ENCODE results near the gene RGS7. TPM values are rescaled to one million over a fixed set of nuclear protein-coding genes. Genes with fewer than 3 reads are reported as not detected.
"Not testable (repeated sequence)": the region's sequence is repeated elsewhere in the genome, so short reads cannot be mapped to it uniquely, and the experiment has no call there.

The RGS7 gene
- total RNA-seq, 4 donors from 2014 or later, result 0.47 TPM; not detected in 3

DNA sequence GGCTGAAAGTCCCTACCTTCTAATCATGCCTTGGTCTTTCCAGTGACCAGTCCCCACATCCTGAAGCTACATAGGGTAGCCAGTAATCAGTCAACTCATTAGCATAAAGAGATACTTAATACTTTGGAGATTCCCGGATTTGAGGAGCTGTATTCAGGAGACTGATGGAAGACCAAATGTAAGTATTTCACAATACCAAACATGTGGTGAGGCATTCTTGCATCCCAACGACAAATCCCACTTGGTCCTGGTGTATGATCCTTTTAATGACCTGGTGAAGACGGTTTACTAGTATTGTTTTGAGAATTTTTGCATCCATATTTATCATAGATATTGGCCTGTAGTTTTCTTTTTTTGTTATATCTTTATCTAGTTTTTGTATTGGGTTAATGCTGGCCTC, 40.6 kb downstream of the RGS7 start:
- no peak for ATAC-seq (ENCODE audit: low FRiP score)
- no peak for DNase-seq (ENCODE audit: low spot score)
- TF ChIP-seq, protein P1, sequence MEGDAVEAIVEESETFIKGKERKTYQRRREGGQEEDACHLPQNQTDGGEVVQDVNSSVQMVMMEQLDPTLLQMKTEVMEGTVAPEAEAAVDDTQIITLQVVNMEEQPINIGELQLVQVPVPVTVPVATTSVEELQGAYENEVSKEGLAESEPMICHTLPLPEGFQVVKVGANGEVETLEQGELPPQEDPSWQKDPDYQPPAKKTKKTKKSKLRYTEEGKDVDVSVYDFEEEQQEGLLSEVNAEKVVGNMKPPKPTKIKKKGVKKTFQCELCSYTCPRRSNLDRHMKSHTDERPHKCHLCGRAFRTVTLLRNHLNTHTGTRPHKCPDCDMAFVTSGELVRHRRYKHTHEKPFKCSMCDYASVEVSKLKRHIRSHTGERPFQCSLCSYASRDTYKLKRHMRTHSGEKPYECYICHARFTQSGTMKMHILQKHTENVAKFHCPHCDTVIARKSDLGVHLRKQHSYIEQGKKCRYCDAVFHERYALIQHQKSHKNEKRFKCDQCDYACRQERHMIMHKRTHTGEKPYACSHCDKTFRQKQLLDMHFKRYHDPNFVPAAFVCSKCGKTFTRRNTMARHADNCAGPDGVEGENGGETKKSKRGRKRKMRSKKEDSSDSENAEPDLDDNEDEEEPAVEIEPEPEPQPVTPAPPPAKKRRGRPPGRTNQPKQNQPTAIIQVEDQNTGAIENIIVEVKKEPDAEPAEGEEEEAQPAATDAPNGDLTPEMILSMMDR (IDR thresholded peaks at IDR 0.05), result no peak

DNA sequence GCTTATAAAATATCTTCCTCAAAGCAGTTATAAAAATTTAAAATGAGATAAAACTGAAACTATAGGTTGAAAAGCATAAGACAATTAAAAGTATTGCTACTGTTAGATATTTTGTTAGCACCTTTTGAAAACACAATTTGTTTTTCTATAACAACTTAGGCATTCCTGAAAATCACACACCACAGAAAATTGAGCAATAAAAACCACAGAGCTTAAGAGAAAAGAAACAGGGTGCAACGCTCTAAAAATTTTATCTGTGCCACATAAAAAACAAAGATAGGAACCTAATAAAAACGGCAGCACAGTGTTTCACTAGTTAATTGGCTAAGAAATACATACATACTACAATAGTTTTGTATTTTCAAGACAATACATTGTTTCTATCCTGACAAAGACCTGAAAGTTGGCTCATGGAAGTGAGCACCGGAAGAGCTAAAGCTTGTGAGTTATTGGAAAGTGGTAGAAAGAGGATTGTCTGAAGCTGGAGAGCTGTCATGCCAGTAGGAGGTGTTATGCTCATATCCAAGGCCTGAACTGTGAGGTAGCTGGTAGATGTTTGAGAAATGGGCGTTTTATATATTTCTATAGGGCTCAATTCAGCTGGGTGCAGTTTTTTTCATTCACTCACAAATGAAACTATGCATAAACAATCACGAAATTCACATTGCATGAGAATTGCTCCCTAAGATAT, 45.8 kb downstream of the RGS7 start:
- no peak for DNase-seq (ENCODE audit: low spot score)
- ATAC-seq (ENCODE audit: low FRiP score), result no peak
- TF ChIP-seq, protein P1 (IDR thresholded peaks at IDR 0.05), result no peak

DNA sequence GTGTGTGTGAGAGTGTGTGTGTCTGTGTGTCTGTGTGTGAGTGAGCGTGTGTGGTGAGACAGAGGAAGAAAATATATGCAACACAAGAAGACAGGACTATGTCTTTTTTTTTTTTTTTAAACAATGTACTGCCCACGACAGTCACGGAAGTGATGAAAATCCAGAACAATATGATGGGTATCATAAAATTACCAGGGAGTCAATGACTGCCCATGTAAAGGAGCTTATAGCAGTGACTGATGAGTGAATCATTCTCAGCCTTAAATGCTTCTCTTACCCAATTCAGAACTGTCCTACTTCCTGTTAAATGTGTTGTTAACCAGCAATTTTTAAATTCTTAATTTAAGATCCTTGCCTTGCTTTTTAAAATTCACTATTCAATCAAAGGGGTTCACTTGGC, 46.6 kb downstream of the RGS7 start:
- no peak for DNase-seq (ENCODE audit: low spot score)
- TF ChIP-seq, protein P1 (IDR thresholded peaks at IDR 0.05), result no peak
- ATAC-seq (ENCODE audit: low FRiP score), result no peak

DNA sequence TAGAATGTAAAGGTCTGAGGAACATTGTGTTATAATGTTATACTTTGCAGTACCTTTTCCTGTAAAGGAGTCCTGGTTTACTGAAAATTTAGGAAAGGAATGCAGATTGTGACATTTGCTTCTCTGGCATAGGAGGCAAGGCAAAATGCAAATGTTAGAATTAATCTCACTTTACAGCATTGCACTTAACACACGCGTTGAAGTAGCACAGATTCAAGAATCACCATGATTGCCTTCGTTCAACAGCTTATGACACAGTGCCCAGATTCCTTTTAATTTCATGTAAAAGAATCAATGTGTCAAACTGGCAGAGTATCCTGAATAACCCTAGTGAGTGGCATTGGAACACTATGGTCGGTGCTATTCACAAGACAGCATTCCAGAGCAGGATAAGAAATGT, 47.4 kb downstream of the RGS7 start:
- TF ChIP-seq, protein P1 (IDR thresholded peaks at IDR 0.05), result no peak
- ATAC-seq (ENCODE audit: low FRiP score) (no peak), DNase-seq (ENCODE audit: low spot score) (no peak)

DNA sequence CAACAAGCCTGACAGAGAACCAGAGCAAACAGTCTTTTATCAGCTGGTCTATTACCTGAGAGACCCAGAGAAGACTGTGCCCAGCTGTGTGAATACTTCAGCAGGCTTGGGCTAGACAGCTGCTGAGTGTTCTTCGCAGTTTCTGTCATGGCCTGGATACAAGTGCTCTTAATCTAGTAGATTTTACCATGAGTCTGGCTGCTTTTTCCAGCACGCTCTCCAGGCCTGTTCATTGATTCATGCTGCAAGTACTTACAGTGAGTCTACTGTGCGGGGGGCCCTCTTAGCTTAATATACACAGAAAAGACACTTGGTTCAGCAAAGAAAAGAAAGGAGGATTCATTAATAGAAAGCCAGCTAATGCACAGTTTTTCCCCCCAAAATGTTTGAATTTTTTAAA, 48.5 kb downstream of the RGS7 start:
- TF ChIP-seq, protein P1 (IDR thresholded peaks at IDR 0.05), result no peak
- ATAC-seq (ENCODE audit: low FRiP score) (no peak), DNase-seq (ENCODE audit: low spot score) (no peak)

DNA sequence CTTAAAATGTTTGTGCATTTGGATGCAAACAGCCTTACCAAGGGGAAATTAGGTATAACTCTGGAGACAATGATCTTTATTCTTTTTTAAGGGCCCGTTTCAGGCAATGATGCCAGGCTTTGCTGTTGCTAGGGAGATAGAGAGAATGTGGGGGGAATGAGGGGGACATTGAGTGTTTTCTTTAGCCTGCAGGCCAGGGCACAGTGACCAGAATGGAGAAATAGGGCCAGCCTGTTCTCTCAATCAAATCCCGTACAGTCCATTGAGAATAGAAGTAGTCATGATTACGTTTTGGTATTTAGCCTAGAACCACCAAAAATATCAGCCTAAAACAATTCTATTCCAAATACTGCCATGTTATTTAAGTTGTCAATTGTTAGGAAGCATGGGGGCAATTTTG, 49.0 kb downstream of the RGS7 start:
- ATAC-seq (ENCODE audit: low FRiP score), result no peak
- DNase-seq (ENCODE audit: low spot score), result no peak
- TF ChIP-seq, protein P1 (IDR thresholded peaks at IDR 0.05), result no peak

DNA sequence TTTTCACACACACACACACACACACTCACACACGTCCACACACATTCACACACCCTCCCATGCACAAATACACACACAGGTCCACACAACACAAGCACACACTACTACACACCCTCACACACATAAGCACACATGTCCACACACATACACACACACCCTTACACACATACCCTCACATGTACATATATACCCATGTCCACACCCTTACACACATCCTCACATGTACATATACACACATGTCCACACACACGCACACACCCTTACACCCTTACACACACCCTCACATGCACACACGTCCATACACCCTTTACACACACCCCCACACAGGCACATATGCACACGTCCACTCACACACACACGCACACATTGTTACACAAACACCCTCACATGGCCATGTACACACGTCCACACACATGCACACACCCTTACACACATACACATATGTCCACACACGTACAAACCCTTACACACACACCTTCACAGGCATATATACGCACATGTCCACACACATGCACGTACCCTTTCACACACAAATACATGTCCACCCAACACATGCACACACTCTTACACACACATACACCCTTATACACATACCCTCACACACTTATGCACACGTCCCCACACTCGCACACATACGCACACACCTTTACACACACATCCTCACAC, 50.7 kb downstream of the RGS7 start:
- no peak for DNase-seq (ENCODE audit: low spot score)
- TF ChIP-seq, protein P1 (IDR thresholded peaks at IDR 0.05), result no peak
- ATAC-seq (ENCODE audit: low FRiP score), result no peak

DNA sequence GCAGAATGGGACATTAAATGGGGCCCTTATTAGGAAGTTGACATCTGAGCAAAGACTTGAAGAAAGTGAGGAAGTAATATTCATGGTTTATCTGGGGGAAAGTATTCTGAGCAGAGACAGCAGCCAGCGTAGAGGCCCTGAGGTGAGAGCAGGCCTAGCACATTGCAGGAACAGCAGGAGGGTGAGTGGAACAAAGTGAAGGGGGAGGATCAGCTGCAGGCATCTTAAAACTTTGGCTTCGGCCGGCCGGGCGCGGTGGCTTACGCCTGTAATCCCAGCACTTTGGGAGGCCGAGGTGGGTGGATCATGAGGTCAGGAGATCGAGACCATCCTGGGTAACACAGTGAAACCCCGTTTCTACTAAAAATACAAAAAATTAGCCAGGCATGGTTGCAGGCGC, 55.0 kb downstream of the RGS7 start:
- not testable (repeated sequence) for ATAC-seq (ENCODE audit: low FRiP score); DNase-seq (ENCODE audit: low spot score)
